ENCODE results near the gene ITGAE.
"Not testable (repeated sequence)": the region's sequence is repeated elsewhere in the genome, so short reads cannot be mapped to it uniquely, and the experiment has no call there.

ITGAE gene

GRCh38 chr17:3794152-3794551 is 6.8 kb downstream of the ITGAE start:
- DNase-seq = not testable (repeated sequence)

DNA sequence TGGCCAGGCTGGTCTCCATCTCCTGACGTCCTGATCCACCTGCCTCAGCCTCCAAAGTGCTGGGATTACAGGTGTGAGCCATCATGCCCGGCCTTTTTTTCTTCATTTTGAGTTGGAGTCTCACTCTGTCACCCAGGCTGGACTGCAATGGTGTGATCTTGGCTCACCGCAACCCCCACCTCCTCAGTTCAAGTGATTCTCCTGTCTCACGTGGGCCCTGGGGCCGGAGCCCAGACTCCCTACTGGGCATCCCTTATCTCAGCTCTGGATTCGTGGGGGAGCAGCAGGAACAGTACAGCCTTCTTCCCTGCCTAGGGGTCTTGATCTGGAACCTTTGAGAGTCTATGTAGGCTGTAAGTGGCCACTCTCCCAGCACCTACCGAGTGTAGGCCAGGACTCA is 7.7 kb downstream of the ITGAE start:
- DNase-seq = not testable (repeated sequence)

DNA sequence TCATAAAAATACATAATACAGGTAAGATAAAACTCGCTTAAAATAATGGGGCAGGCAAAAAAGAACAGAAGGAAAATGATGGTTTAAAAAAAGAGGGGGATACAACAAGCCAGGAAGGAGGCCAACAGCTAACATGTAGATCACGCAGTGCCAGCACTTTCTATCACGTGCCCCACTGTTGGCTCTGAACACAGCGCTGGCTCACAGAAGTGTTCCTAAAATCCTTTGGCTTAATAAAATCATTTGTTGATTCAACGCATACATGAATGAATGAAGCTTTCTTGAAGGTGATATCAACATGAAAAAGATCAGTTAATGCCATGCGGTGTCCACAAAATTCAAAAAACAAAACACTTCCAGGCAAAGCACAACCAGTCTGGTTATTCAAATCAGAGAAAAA is 8.5 kb downstream of the ITGAE start:
- DNase-seq = no peak

GRCh38 chr17:3788200-3788599 is 12.8 kb downstream of the ITGAE start:
- no peak for DNase-seq

DNA sequence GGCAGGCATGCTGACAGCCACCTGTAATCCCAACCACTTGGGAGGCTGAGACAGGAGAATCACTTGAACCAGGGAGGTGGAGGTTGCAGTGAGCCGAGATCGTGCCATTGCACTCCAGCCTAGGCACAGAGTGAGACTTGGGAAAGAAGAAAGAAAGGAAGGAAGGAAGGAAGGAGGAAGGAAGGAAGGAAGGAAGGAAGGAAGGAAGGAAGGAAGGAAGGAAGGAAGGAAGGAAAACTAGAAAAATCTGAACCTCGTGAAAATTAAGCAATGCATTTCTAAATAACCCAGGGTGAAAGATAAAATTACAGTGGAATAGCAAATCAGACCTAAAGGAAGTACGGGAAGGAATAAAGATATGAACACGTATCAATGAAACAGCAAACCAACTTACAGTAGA is 15.7 kb downstream of the ITGAE start:
- not testable (repeated sequence) for DNase-seq

- no peak for DNase-seq
Measured at GRCh38 chr17:3782751-3783150, 18.2 kb downstream of the ITGAE start.

DNA sequence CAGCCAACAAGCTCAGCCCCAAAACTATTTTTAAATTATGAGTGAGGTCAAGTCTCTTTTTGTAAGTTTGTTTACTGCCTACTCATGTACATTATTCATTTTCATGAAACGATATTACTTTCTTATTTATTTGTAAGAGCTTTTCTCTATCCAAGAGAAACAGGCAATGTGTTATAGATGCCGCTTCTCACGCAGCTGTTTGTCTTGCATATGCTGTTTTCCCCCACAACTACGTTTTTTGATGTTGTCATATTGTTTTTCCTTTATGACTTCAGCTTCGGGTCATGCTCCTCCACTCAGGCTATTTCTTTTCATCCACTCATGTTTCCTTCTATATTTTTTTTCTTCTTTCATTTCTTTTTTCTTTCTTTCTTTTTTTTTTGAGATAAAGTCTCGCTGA is 20.0 kb downstream of the ITGAE start:
- no peak for DNase-seq

DNA sequence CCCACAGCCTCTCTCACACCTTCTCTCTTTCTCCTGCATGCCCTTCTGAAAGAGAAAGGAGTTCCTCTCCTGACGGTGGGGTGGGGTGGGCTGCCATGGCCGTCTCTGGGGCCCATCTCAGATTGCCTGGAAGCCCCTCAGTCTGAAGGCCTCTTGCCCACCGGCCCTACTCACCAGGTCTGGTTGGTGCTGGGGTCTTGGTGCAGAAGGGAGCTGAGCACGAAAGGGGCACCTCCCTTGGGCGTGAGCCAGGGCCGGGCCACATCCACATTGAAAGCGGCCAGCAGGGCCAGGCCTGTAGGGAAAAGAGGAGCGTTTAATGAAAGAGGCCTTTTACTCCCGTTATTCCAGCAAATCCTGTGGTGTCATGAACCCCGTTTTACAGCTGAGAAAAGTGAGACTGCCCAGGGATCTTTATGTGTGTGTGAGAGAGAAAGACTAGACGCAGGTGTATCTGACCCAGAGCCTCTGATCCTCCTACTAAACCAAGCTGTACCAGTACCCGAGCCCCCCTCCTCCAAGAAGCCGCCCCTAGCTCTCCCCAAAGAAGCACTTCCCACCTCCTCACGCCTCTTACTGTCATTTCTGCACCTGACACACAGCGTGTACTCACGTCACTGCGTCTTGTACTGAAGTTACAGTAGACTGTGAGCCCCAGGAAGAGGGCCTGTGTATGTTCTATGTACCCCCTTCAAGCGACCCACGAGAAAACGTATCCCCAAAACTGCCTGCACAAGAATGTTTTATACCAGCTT is 23.4 kb downstream of the ITGAE start:
- DNase-seq = no peak

GRCh38 chr17:3773966-3774365 is 27.0 kb downstream of the ITGAE start:
- DNase-seq = no peak

- no peak for DNase-seq
Measured at GRCh38 chr17:3773511-3773910, 27.5 kb downstream of the ITGAE start.

DNA sequence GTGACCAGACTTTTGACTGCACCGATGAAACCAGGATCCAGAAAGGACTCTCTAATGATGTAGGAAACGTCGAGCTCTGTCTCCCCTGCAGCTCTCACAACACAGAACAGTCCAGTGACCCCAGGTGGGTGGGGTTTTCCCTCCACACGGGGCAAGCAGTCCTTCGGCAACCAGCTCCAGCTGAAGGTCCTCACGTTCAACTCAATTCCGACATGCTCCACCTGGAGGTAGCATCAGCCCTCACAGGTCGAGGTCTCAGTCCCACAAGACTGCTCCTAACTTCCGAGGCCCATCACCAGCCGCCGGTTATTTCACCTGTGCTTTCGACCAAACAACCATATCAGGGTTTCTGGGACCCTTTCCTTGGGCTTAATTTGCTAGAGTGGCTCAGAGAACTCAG is 28.2 kb downstream of the ITGAE start:
- DNase-seq = no peak

DNA sequence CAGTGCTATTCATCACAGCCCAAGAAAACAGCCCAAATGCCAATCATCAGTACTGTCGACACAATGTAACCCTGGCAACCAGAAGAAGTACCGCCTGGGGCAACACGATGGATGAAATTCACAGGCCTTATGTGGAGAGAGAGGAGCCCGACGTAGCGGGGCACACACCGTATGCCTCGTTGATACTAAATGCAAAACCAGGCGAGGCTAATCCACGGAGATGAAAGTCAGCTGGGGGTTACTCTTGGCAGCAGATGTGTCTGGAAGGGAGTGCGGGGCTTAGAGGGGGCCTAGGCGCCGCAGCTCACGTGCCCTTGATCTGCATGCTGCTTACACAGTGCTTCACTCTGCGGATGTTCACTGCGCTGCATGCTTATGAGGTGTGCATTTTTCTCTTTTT is 29.8 kb downstream of the ITGAE start:
- no peak for DNase-seq

- DNase-seq = no peak
Measured at GRCh38 chr17:3770466-3770865, 30.5 kb downstream of the ITGAE start.

GRCh38 chr17:3768769-3769168 is 32.2 kb downstream of the ITGAE start:
- DNase-seq = no peak

DNA sequence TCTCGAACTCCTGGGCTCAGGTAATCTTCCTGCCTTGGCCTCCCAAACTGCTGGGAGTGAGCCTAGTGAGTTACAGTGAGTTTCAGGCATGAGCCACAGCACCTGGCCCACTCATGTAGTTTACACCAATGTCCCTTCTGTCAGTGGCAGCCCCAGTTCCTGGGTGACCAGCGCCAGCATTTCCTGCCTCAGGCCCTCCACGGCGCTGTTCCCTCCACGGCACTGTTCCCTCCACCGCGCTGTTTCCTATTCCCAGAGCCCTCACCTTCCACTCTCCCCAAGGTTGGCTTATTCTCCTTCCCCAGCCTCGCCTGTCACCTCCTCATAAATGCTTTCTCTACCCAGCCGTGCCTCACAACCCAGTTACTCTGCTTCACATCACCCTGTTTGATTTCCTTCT is 32.6 kb downstream of the ITGAE start:
- DNase-seq = no peak

GRCh38 chr17:3766779-3767178 is 34.2 kb downstream of the ITGAE start:
- DNase-seq = no peak

DNA sequence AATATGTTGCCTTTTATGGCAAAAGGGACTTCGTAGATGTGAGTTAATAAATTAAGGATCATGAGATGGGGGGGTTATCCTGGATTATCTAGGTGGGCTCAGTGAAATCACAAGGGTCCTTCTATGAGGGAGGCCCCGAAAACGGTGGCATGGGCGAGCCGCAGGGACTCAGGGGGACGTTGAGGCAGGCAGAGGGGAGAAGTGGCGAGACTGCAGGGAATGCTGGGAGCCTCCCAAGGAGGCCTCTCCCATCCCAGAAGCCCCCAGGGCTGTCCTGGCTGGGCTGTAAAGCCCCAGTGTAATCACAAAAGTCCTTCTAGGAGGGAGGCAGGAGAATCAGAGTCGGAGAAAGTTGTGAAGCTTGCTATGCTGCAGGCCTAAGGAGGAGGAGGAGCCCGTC is 35.0 kb downstream of the ITGAE start:
- DNase-seq = no peak

- no peak for DNase-seq
Measured at GRCh38 chr17:3763777-3764170, 37.2 kb downstream of the ITGAE start.

- DNase-seq = no peak
Measured at GRCh38 chr17:3762922-3763776, 37.8 kb downstream of the ITGAE start.

GRCh38 chr17:3761918-3762380 is 39.0 kb downstream of the ITGAE start:
- DNase-seq = no peak

GRCh38 chr17:3761036-3761917 is 39.7 kb downstream of the ITGAE start:
- no peak for DNase-seq

DNA sequence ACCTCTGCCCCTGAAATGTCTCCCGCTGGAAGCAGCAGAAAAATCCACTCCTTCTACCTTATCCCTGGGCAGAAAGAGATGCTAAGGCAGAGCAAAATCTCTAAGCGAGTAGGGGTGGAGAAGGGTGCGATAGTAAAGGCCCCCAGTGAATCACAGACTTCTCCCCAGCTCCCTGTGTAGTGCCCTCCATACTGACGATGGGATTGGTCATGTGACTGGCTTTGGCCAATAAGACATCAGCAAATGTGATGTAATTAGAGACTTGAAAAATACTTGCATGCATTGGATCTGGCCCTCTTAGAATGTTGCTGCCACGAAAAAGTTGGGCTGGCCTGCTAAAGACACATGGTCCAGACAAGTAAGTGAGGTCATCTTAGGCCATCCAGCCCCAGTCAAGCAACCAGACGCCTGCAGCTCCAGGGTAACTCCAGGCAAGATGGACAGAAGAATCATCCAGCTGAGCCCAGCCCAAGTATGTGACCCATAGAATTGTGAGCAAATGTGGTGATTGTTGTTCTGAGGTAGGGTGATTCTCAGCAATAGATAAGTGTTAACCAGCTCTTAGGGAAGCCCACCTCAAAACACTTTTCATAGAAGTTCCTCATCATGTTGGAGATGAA is 41.3 kb downstream of the ITGAE start:
- no peak for DNase-seq

Data from NCI-H146 (cell line).